OCI-LY3 (cell line): Measurements from ENCODE around the gene LMTK2.

Experiments used
- EZH2phosphoT487 ChIP-seq: fragments of 200-600 bp; shearing (Covaris generic); IDR thresholded peaks from 2 replicates; pipeline ENCODE4 v1.6.1; 2018; ENCODE audit warnings: antibody characterized with exemption, mixed run types, low read depth
- TF ChIP-seq, protein P1 (sequence below): fragments of 200-600, 300-600 bp; sonication (generic); IDR thresholded peaks from 2 replicates; pipeline ENCODE4 v1.5.1; 2014; ENCODE audit warnings: antibody characterized with exemption, low read length, low read depth

DNA sequence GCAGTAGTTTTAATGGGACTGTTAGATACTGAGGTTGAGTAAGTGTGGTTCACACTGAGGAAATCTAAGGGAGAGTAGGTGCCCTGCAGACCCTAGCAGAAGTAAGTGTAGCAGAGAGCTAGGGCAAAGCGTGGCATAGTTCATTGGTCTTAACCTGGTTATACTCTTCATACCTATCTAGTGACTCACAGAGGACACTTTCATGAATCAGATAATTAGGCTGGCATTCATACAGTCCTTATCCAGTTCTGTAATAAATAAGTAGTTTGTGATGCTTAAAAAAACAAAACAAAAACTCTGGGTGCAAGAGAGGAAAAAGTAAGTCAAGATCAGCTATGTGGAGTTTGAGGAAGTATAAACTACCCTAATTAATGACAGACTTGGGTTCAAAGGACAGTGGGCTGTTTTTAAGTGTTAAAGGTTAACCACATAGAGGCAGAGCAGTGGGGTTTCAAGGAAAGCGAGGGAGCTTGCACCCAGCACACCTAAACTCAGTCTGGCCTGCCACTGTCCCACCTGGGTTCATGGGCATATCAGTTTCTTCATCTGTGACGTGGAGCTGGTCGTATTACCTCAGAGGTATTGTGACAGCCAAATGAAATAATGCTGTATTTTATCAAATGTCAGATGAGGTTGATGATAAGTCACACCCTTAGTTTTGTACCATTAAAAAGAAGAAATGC, 27.1 kb downstream of the LMTK2 start:
- TF ChIP-seq, protein P1, sequence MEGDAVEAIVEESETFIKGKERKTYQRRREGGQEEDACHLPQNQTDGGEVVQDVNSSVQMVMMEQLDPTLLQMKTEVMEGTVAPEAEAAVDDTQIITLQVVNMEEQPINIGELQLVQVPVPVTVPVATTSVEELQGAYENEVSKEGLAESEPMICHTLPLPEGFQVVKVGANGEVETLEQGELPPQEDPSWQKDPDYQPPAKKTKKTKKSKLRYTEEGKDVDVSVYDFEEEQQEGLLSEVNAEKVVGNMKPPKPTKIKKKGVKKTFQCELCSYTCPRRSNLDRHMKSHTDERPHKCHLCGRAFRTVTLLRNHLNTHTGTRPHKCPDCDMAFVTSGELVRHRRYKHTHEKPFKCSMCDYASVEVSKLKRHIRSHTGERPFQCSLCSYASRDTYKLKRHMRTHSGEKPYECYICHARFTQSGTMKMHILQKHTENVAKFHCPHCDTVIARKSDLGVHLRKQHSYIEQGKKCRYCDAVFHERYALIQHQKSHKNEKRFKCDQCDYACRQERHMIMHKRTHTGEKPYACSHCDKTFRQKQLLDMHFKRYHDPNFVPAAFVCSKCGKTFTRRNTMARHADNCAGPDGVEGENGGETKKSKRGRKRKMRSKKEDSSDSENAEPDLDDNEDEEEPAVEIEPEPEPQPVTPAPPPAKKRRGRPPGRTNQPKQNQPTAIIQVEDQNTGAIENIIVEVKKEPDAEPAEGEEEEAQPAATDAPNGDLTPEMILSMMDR: no peak
- TF ChIP-seq EZH2phosphoT487: no peak
